LNCaP clone FGC (cell line): ENCODE results near the gene MCF2L2.

Experiments used
- DNase-seq: peaks from one replicate; pipeline ENCODE4 v3.0.0-alpha.2; 2011; ENCODE audit warnings: low read depth
- H3K4me3 ChIP-seq: 2 replicates; pipeline ENCODE4 v1.5.1; 2011; ENCODE audit warnings: mild to moderate bottlenecking, low read depth, low read length, control low read depth
- CTCF ChIP-seq: IDR thresholded peaks from 2 replicates; pipeline ENCODE4 v1.5.1; 2012; ENCODE audit warnings: mild to moderate bottlenecking; ENCODE audit not compliant: control insufficient read depth, insufficient read depth; ENCODE audit errors: extremely low read depth

The MCF2L2 gene

GRCh38 chr3:183317886-183318865, 110.2 kb downstream of the MCF2L2 start:
- H3K4me3 ChIP-seq: no peak overlapping the region
- DNase-seq: no peak
- no peak for TF ChIP-seq CTCF

GRCh38 chr3:183317271-183317670, 111.1 kb downstream of the MCF2L2 start:
- H3K4me3 ChIP-seq: no peak overlapping the region
- no peak for TF ChIP-seq CTCF
- DNase-seq: no peak

GRCh38 chr3:183315739-183316138, 112.7 kb downstream of the MCF2L2 start:
- no peak for TF ChIP-seq CTCF
- H3K4me3 ChIP-seq: no peak overlapping the region
- DNase-seq: no peak

- H3K4me3 ChIP-seq: no peak overlapping the region
- DNase-seq: no peak
- TF ChIP-seq CTCF: no peak
These were observed 114.7 kb downstream of the MCF2L2 start for GRCh38 chr3:183313764-183314163.

GRCh38 chr3:183313351-183313750, 115.1 kb downstream of the MCF2L2 start:
- TF ChIP-seq CTCF: no peak
- H3K4me3 ChIP-seq: no peak overlapping the region
- DNase-seq: no peak

GRCh38 chr3:183312433-183312832, 116.0 kb downstream of the MCF2L2 start:
- DNase-seq: no peak
- TF ChIP-seq CTCF: no peak
- H3K4me3 ChIP-seq: no peak overlapping the region
